Astrocyte (in vitro differentiated cells and primary cell): ENCODE data around the gene AFF3. TPM values are rescaled to one million over a fixed set of nuclear protein-coding genes. Genes with fewer than 3 reads are reported as not detected.

Experiments
- DNase-seq: peaks from one replicate; pipeline ENCODE4 v3.0.0-alpha.2; 2010; ENCODE audit warnings: low read depth
- FAIRE-seq: peaks from 2 replicates; lab custom pipeline; 2011; peaks lifted over from hg19 to GRCh38; lab: Jason Lieb, UNC
- H2AFZ ChIP-seq: 2 replicates; pipeline ENCODE4 v1.6.0; 2012; ENCODE audit warnings: low read depth, low read length, inconsistent platforms
- H3K27ac ChIP-seq: 2 replicates; pipeline ENCODE4 v1.5.1; 2011; ENCODE audit warnings: low read depth, low read length, inconsistent platforms
- H3K27me3 ChIP-seq: 2 replicates; pipeline ENCODE4 v1.6.0; 2011; ENCODE audit warnings: low read length, inconsistent platforms; ENCODE audit not compliant: insufficient read depth
- H3K36me3 ChIP-seq: 2 replicates; pipeline ENCODE4 v1.5.1; 2011; ENCODE audit warnings: low read length, inconsistent platforms; ENCODE audit not compliant: insufficient read depth
- H3K4me1 ChIP-seq: 2 replicates; pipeline ENCODE4 v1.5.1; 2011; ENCODE audit warnings: low read length, inconsistent platforms; ENCODE audit not compliant: insufficient read depth
- H3K4me2 ChIP-seq: 2 replicates; pipeline ENCODE4 v1.6.0; 2012; ENCODE audit warnings: low read length, inconsistent platforms
- H3K4me3 ChIP-seq: 2 replicates; pipeline ENCODE4 v1.5.1; 2011; ENCODE audit warnings: low read depth, mild to moderate bottlenecking, low read length, inconsistent platforms; ENCODE audit not compliant: insufficient read depth
- H3K79me2 ChIP-seq: 2 replicates; pipeline ENCODE4 v1.6.0; 2012; ENCODE audit warnings: mild to moderate bottlenecking, low read length, inconsistent platforms; ENCODE audit not compliant: insufficient read depth
- H3K9ac ChIP-seq: 2 replicates; pipeline ENCODE4 v1.6.0; 2012; ENCODE audit warnings: mild to moderate bottlenecking, low read length, inconsistent platforms
- H3K9me3 ChIP-seq: 2 replicates; pipeline ENCODE4 v1.5.1; 2012; ENCODE audit warnings: low read depth, mild to moderate bottlenecking, low read length, inconsistent platforms; ENCODE audit not compliant: insufficient read depth
- H4K20me1 ChIP-seq: 2 replicates; pipeline ENCODE4 v1.6.0; 2012; ENCODE audit warnings: low read length, inconsistent platforms; ENCODE audit not compliant: insufficient read depth
- H3K27ac Mint-ChIP-seq: one replicate; pipeline ENCODE4 v1.8.0; 2021; ENCODE audit warnings: mild to moderate bottlenecking, mixed read lengths; ENCODE audit not compliant: unreplicated experiment
- H3K27me3 Mint-ChIP-seq: one replicate; pipeline ENCODE4 v1.8.0; 2021; ENCODE audit warnings: low read depth, mixed read lengths; ENCODE audit not compliant: unreplicated experiment
- H3K36me3 Mint-ChIP-seq: one replicate; pipeline ENCODE4 v1.8.0; 2021; ENCODE audit warnings: low read depth, mixed read lengths; ENCODE audit not compliant: unreplicated experiment
- H3K4me1 Mint-ChIP-seq: one replicate; pipeline ENCODE4 v1.8.0; 2021; ENCODE audit warnings: low read depth, mixed read lengths; ENCODE audit not compliant: unreplicated experiment
- H3K4me3 Mint-ChIP-seq: one replicate; pipeline ENCODE4 v1.8.0; 2021; ENCODE audit warnings: mild to moderate bottlenecking, moderate library complexity, mixed read lengths; ENCODE audit not compliant: unreplicated experiment
- H3K9me3 Mint-ChIP-seq: one replicate; pipeline ENCODE4 v1.8.0; 2021; ENCODE audit warnings: mild to moderate bottlenecking, mixed read lengths; ENCODE audit not compliant: unreplicated experiment
- CTCF ChIP-seq: IDR thresholded peaks from 2 replicates; pipeline ENCODE4 v1.5.1; 2011; ENCODE audit warnings: low read depth, mild to moderate bottlenecking, inconsistent platforms, low read length, moderate library complexity; ENCODE audit not compliant: insufficient read depth
- EZH2 ChIP-seq: IDR thresholded peaks from 2 replicates; pipeline ENCODE4 v1.6.1; 2012; ENCODE audit warnings: mild to moderate bottlenecking, low read length, inconsistent platforms; ENCODE audit not compliant: insufficient read depth
- total RNA-seq: library from RNA; stranded (reverse); gene quantifications from 2 replicates; pipeline ENCODE4 v1.2.1, GENCODE V29; 2021

AFF3 gene
- total RNA-seq, 1 donor from 2014 or later, result 14.7 TPM

GRCh38 chr2:99698896-99699295 lies 443.5 kb downstream of the AFF3 start:
- Mint-ChIP-seq H3K27me3 (no peaks in the 10 kb centered on the region), H3K4me1 (peaks cover 46% of the 10 kb centered on the region), H3K4me3 (no peak overlapping the region), H3K9me3 (no peaks in the 10 kb centered on the region), H3K36me3 (no peaks in the 10 kb centered on the region), H3K27ac (peak overlapping the region; percentile 49)
- no peak overlapping the region for H3K4me3 ChIP-seq
- no peaks in the 10 kb centered on the region for H3K9me3 ChIP-seq
- DNase-seq (peak; percentile 83), FAIRE-seq (no peak)
- H2AFZ ChIP-seq, result no peak overlapping the region
- H3K79me2 ChIP-seq, result no peaks in the 10 kb centered on the region
- H3K27ac ChIP-seq, result peak overlapping the region; percentile 54
- no peaks in the 10 kb centered on the region for H4K20me1 ChIP-seq
- TF ChIP-seq EZH2 (no peak), CTCF (no peak)
- H3K27me3 ChIP-seq, result no peaks in the 10 kb centered on the region
- H3K36me3 ChIP-seq, result no peaks in the 10 kb centered on the region
- no peak overlapping the region for H3K9ac ChIP-seq
- H3K4me2 ChIP-seq, result peak overlapping the region; percentile 67
- H3K4me1 ChIP-seq, result peaks cover 24% of the 10 kb centered on the region

GRCh38 chr2:99697811-99698568 lies 444.4 kb downstream of the AFF3 start:
- H3K4me2 ChIP-seq, result peak overlapping the region; percentile 67

More at GRCh38 chr2:99697811-99698568, 444.4 kb downstream of the AFF3 start:
- Histone ChIP-seq H3K36me3 (no peaks in the 10 kb centered on the region), H3K4me1 (peaks cover 24% of the 10 kb centered on the region), H3K27ac (peak overlapping the region; percentile 54), H3K9me3 (no peaks in the 10 kb centered on the region), H3K79me2 (no peaks in the 10 kb centered on the region), H3K9ac (no peak overlapping the region), H3K27me3 (no peaks in the 10 kb centered on the region), H4K20me1 (no peaks in the 10 kb centered on the region), H2AFZ (no peak overlapping the region), H3K4me3 (no peak overlapping the region)
- peak; percentile 79 for FAIRE-seq
- Mint-ChIP-seq H3K36me3 (no peaks in the 10 kb centered on the region), H3K27ac (no peak overlapping the region), H3K4me1 (peaks cover 41% of the 10 kb centered on the region), H3K9me3 (no peaks in the 10 kb centered on the region), H3K27me3 (no peaks in the 10 kb centered on the region), H3K4me3 (no peak overlapping the region)
- DNase-seq, result peak; percentile 98
- TF ChIP-seq EZH2 (no peak), CTCF (no peak)
